Hematopoietic multipotent progenitor cell treated with erythropoietin and hydrocortisone succinate and interleukin-3 and kit ligand, for 17 days (in vitro differentiated cells): ENCODE measurements around the gene SGPL1.

Experiments
- DNase-seq: peaks from one replicate; pipeline ENCODE4 v3.0.0-alpha.2; 2015; ENCODE audit warnings: low spot score

Gene SGPL1

GRCh38 chr10:70925377-70926225, 109.9 kb downstream of the SGPL1 start:
- DNase-seq, result peak; percentile 12

- no peak for DNase-seq
Observed at GRCh38 chr10:70926226-70927000, 110.7 kb downstream of the SGPL1 start.

- DNase-seq, result no peak
Observed at GRCh38 chr10:70927189-70927943, 111.6 kb downstream of the SGPL1 start.

- no peak for DNase-seq
Observed at GRCh38 chr10:70928140-70928539, 112.4 kb downstream of the SGPL1 start.

GRCh38 chr10:70930263-70931000, 114.7 kb downstream of the SGPL1 start:
- DNase-seq, result no peak
